ENCODE measurements around the gene ADARB2.
"Not testable (repeated sequence)": the region's sequence is repeated elsewhere in the genome, so short reads cannot be mapped to it uniquely, and the experiment has no call there.

The ADARB2 gene

DNA sequence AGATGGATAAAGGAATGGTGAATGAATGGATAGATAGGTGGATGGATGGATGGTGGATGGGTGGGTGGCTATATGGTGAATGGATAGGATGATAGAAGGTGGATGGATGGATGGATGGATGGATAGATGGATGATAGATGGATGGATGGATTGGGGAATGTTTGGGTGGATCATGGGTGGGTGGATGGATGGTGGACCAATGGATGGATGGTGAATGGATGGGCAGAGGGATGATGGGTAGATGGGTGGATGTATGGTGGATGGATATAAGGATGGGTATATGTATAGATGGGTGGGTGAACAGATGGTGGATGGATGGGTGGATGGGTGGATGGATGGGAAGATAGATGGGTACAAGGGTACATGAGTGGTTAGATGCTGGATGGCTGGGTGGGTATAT, 322.4 kb downstream of the ADARB2 start:
- no peak for FAIRE-seq

DNA sequence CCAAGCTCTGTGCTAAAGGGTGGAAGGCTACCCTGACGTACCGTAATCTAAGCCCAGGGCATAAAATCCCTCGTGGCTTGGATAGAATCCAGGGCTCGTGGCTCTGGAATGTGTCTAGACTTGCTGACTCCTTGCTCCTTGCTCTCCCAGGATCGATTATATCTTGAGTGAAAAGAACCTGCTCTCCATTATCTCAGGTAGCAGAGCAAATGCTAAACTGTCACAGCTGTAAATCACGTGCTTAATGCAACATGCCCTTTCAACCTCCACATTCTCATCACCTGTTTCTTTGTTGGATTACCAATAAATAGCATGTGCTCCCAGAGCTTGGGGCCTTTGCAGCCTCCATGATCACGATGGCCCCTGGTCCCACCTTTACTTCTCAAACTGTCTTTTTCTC, 323.0 kb downstream of the ADARB2 start:
- FAIRE-seq = not testable (repeated sequence)

DNA sequence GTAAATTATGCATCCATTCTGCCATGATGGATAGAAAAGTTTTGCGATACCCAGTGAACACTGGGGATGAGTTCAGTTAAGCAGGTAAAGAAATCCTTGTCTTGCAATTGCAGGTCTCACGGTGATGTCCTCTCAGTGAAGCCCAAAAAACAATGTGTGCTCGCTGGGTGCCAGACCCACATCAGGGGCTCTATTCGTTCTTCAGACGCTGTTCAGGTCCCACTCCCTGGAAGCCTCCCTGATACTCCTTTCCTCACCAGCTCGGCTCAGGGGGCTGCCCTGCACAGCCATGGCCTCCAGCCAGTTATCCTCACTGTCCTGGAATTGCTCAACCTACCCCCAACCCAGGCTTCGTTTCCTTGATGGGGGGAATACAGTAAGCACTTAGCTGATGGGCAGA, 323.5 kb downstream of the ADARB2 start:
- FAIRE-seq = no peak

DNA sequence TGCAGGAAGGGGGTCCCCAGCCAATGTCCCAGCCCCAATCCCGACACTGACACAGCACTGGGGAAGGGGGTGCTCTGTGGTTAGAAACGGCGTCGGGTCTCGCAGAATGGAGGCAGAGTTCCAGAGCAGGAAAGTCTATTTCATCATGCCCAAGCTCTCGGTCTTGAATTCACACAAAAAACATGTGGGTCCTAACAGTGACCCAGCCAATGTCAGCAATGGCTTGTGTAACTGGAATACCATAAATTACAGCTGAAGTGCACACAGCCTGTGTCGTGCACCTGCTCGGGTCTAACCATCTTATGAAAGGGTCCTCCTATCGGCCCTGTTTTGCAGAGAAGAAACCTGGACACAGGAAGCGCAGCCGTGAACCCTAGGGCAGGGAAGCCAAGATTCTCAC, 324.1 kb downstream of the ADARB2 start:
- no peak for FAIRE-seq

DNA sequence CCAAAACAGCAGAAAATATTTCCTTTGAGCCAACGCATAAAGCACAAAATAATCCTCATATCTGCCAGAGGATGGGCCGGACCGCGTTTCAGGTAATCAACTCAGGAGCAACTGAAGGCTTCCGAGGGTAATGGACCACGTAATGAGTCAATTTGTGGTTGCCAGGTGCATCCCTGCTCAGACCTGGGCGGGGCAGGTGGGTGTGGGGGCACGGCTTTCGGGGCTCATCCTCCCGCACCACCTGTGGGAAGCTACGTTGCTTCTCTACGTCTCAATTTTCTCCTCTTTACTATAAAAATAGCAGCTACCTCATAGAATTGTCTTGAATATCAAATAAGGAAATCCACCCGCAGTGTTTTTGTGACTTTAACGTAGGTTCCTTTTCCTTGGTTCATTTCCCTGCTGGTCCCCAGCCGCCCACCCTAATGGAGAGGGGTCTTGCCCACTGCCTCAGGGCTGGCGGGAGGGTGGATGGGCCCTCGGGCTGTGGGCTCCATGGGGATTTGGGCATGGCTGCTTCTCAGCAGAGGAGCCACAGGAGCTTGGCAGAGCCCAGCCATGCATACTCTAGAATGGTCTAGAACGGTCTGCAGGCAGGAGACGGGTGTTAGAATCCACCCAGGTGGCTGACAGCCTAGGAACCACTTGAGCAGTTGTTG, 324.7 kb downstream of the ADARB2 start:
- FAIRE-seq = no peak

DNA sequence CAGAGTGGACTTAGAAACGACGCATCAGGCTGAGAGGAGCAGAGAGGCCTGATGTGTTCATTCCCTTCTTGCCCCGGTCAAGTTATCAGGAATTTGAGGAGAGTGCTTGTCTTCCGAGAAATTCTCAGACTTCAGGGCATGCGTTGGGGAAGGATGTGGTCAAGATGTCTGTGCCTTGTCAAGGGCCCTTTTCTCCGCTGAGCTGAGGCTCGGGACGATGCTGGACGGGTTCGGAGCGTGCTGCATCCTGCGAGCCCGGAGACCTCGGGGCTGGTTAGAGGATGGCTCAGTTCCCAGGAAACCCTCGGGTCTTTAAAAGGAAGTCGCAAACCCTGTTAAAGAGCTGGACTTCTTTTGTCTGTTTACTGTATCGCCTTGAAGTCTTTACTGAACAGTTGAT, 325.4 kb downstream of the ADARB2 start:
- no peak for FAIRE-seq

DNA sequence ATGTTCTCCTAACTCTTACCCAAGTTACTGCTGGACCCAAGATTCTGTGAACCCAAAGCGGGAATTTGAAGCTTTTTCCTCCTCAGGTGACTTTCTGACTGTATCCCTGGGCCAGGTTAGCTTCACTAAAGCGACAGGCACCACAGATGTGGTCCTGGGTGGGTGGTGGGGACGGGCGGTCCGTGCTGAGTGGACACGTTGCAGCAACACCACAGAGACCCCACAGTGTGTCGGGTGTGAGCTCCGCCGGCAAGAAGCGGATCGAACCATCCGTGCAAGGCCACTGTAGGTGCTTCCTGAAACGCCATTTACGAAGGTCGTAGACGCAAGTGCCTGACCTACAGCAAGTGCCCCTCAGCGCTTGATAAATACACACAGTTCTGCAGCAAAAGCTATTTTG, 325.9 kb downstream of the ADARB2 start:
- FAIRE-seq = no peak

DNA sequence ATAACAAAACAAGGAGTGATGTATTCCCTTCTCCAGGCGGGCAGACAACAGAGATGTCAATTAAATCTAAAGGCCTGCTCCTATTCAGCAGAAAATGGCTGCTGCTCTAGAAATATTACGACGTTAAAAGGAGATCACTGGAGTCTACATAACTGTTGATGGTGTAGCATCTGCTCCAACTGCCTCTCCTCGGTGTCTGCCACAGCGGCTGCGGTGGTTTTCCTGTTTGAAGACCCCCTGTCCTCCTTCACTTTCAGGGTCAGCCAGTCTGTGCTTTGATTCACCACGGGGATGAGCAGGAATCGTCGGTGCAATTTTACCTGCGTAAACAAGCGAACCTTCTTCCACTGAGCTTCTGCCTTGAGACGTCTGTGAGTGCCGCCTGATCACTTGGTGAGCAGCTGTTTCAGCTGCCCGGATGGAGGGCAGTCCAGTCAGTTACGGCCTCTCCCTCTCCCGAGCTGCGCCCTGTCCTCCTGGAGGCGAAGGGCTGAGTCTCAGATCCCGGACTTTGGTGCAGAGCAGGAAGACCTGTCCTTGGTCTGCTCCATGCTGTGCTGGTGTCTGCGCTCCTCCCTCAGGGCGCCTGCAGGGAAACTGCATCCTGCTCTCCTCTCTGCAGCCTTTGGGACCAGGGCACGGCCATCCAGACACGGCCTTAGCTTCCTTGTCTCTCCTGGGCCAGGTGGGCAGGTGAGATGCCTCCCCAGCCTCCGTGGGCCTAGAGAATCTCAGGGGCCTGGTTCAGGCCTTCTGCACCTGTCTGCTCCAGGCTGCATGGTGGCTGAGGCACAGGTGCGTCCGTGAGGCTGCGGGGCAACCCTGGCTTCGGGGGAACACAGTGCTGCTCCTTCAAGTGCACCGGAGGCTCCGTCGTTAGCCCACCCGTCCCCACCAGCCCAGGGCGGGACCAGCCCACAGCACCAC, 326.6 kb downstream of the ADARB2 start:
- no peak for FAIRE-seq

DNA sequence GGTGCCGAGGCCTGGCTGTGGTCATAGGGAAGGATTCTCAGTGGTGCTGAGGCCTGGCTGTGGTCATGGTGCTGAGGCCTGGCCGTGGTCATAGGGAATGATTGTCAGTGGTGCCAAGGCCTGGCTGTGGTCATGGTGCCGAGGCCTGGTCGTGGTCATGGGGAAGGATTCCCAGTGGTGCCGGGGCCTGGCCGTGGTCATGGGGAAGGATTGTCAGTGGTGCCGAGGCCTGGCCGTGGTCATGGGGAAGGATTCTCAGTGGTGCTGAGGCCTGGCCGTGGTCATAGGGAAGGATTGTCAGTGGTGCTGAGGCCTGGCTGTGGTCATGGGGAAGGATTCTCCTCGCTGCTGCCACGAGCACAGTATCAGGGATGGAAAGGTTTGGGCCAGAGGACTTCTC, 327.3 kb downstream of the ADARB2 start:
- no peak for FAIRE-seq

DNA sequence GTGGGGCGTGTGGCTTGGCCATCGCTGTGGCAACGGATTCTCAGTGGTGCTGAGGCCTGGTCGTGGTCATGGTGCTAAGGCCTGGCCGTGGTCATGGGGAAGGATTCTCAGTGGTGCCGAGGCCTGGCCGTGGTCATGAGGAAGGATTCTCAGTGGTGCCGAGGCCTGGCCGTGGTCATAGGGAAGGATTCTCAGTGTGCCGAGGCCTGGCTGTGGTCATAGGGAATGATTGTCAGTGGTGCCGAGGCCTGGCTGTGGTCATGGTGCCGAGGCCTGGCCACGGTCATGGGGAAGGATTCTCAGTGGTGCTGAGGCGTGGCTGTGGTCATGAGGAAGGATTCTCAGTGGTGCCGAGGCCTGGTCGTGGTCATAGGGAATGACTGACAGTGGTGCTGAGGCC, 327.9 kb downstream of the ADARB2 start:
- no peak for FAIRE-seq

DNA sequence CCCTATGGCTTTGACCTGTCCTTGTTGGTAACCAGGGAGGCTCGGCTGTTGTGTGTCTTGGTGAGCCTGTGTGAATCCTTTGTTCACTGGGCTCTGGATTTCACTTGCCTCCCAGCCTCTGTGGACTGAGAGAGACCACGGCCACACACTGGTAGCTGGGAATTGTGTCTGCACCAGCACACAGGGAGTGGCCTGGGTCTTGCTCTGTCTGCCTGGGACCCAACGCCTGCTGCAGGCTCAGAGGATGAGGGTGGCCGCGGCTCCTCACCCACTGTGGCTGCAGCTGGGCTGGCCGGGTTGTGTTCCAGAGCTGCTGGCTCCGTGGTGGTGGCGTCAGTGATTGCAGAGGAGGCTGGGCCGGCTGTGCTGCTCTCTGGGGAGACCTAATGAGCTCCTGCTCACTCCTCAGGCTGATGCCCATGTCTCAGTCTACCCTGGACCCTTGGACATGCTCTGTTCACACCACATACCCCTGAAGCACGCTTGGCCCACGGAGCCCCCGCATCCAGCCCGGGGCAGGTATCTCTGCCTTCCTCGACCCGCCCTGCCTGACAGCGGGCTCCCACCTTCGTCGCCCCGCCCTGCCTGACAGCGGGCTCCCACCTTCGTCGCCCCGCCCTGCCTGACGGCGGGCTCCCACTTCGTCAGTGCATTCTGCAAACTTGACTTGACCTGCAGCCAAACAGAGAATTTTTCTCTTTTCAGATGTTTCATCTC, 328.5 kb downstream of the ADARB2 start:
- FAIRE-seq = no peak

DNA sequence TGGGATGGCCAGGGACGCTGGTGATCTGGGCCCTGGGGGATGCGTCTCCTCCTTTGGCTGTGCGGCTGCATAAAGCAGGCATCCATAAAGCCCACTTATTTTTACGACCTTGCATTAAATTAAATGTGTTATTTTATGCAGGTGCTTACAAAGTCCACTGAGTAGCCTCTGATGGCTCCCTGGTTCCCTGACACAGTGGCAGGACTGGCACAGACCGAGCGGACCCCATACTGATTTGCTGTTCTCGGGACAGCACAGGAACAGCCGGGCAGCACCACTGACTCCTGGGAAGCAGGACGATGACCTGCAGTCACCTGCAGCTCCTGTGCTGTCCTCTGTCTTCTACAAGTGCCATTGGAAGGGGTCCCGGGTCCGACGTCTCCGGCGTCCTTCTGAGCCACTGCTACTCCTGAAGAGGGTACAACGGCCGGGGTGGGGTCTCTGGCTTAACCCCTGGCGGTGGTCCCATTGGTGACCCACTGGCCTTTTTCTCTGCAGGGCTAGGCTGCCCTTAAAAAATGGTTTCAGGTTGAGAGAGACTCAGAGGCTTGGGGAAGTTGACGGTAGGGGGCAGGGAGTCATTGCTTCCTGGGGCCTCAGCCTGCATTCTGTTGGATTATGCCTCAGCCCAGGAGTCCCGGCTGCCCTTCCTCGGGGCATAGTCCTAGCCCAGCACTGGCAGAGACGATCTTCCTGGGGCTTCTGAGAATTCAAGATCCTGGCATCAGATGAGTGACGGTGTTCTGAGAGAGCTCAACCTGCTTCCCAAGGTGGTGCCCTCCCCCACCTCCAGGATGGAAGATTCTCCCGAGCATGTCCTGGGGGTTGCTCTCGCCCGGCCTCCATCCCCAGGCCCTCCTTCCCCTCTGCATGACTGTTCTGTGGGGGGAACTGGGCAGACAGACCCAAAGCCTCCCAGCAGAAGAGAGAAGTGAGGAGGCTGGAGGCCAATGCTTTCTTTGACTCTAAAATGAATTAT, 330.1 kb downstream of the ADARB2 start:
- no peak for FAIRE-seq

DNA sequence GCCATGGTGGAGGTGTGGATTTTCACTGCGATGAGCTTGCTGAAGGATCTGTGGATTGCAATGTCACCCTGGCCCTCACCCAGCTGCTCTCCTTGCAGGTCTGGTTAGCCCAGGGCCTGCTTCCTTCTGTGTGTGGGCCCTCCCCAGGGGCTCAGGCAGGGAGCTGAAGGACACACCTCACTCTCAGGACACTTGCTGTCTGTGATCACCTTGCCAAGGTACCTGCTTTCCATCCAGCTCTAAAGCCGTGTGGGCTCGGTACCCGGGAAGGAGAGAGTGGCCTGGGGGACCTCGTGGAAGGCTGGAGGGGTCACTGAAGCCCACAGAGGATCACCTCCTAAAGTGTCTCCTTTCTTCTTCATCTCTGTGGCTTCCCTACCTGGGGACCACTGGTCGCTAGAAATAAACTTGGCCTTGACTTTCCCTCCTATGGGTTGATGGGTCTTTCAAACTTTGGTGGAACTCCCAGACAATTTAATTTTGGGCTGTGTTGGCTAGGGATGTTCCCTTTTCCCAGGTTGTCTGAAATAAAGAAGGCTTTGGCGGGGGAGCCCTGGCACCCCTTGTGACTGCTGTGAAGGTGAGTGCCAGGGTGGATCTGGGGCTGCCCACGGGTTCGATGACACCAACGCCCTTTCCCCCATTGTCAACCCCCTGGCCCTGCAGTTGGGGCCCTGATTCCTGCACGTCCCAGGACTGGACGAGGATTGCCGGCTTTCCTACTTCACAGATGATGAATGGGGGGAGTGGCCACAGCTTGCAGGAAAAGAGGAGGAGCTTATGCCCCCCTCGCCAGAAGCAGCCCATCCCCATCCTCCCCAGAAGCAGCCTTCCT, 331.0 kb downstream of the ADARB2 start:
- FAIRE-seq = no peak

DNA sequence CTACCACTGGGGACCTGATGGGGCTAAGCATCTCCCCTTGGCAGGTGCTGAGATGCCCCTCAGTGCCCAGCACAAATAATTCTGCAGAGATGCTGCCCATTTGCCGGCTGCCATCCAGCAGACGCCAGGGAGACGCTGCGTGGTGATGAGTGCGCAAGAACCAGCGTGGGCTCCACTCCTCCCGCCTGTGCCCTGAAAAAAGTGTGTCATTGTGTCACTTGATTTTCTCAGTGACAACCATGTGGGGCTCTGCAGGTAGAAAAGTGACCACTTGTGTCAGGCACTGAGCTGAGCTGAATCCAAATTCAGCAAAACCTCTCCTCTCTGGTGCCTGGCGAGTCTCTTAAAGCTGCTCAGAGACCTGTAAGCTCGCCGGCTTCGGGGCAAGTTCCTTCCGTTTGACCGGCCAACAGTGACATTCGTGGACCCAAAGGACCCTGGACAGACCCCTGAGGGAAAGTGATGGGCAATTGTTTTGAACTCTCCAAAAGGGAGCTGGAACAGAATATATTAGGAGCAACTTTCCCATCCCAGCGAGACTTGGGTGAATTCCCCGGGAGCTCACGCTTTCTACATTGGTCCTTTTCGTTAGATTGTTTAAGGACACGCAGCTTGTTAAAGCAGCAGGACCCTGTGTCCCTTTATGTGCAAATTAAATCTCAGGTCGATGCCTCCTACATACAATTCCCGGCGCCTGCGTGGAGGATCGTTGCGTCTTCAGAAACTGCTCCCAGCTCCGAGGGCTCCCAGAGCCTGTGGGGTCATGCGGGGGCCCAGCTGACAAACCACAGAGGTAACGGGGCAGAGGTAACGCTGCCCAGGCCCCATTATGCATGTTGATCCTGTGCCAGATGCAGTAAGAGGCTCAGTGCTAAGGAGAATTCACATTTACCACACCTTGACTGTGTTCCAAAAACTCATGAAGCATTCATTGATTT, 332.7 kb downstream of the ADARB2 start:
- no peak for FAIRE-seq

DNA sequence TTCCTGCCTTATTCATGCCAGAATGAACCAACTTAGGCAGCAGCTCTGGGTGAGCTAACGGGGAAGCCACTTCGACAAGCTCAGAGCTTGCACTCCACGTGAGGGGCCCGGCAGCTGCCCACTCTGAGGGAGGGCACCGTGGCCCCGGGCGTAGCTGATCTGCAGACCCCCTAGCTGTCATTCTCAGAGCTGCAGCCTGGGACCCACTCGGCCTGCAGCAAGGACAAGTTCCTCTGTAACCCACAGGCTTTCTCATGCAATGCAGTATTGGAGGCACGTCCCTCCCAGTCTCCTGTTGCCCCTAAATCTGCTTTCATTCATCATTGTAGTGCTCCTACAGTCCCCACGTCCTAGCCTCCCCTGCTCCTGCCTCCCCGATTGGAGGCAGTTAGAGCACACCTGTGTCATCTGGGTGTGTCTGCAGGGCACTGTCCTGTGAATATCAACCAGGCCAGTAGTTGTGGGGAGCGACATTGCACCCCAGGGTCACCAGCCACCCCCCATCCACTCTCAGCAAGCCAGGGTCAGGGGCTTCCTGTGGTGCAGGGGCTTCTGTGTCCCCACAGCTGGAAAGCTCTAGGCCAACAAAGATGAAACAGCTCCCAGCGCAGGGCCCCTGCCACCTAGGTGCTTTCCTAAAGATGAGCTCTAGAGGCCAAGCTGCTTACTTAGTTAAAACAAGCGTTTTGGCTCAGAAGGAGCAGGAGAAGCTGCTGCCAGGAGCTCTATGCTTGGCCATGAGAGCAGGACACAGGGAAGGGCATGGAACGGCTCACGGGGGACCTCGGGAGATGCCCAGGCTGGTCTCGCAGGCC, 333.6 kb downstream of the ADARB2 start:
- no peak for FAIRE-seq

DNA sequence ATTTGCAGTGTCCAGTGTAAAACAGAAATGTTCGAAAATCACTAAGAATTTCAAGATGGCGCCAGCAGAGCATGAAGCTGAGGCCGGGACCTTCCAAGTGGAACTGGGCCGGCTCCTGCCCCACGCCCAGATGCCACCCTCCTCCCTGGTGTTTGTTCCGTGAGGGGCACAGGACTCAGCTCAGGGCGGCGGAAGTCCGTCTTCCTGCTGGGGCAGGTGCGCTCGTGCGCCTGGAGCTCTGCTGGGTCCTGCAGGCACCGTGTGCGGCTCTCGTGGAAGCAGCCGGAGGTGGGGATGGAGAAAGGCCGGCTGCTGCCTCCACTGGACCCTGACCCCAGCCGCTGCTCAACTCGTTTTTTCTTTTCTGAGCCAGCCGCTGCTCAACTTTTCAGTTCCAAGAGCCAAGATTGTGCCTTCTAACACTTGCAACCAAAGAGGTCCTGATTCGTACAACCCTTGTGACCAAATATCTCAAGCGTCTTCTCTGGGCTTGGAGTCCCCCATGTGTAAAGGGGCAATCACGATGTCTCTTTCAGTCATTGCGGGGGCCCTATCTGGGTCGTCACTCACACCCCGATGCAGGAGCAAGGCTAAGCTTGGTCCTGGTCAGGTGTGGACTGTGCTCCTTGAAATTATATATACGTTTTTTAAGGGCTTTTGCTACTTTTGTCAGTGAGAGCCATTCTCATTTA, 334.4 kb downstream of the ADARB2 start:
- FAIRE-seq = no peak

DNA sequence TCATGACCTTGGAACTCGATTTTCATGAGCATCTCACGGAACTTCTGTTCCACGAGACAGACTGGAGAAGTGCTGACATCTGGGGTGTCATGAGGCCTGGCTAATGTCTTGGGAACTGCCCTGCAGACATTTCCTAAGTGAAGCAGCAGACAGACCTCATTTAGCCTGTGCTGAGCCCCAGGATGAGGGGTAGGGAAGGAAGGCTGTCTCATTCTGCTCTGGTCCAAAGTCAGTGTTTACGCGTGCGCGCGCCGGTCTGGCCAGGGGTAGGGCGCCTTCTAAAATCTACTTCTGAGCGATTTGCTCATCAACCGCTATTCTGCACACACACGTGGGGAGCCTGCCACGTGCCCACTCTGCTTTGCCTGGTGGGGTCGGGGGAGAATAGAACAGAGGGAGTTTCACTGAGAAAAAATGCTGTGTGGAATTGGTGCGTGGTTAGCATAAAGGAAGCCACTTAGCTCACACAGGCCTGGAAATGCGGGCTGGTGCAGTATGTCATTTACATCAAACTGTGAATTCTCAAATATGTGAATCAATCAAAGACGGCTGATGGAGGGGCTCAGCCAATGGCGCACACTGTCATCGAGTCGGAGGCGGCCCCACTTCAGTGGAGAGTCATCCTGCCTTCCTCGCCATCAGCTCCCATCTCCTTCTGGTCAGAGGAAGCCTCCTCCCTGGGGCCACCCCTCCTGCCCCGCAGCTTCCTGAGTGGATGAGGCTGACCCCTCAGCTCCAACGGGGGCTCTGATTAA, 335.1 kb downstream of the ADARB2 start:
- FAIRE-seq = no peak

Measured in colon (tissue), 2 donors.